Cardiac fibroblast (primary cell): ENCODE data around the gene CHP2.
A peak's percentile ranks its signal among the peaks of the same experiment; 100 is the strongest.
"Not testable (repeated sequence)": the region's sequence is repeated elsewhere in the genome, so short reads cannot be mapped to it uniquely, and the experiment has no call there.

ENCODE experiments used
- DNase-seq, 2 donors: peaks; one replicate each; pipeline versions ENCODE4 v3.0.0 to v3.0.0-alpha.2; 2010; ENCODE audit warnings: low read depth in 2 of 2
- H3K4me3 ChIP-seq, 2 donors: replicated peaks in 1 of 2; 1 replicate in 1 of 2; 2 replicates in 1 of 2; pipeline ENCODE4 v1.5.1; 2011; ENCODE audit warnings: low read depth in 2 of 2, low read length in 2 of 2, mild to moderate bottlenecking in 2 of 2, moderate library complexity in 1 of 2
- CTCF ChIP-seq: IDR thresholded peaks from one replicate; pipeline ENCODE4 v1.5.1; 2011; ENCODE audit warnings: low read depth, mild to moderate bottlenecking, low read length, inconsistent platforms

The CHP2 gene

GRCh38 chr16:23728112-23728477, 26.7 kb upstream of the CHP2 start:
- no peak overlapping the region for H3K4me3 ChIP-seq
- no peak for TF ChIP-seq CTCF
- DNase-seq = no peak

GRCh38 chr16:23729503-23730424, 25.1 kb upstream of the CHP2 start:
- DNase-seq = peak; percentile 56 to 73
- no peak overlapping the region for H3K4me3 ChIP-seq
- TF ChIP-seq CTCF = no peak

GRCh38 chr16:23734176-23734893, 20.5 kb upstream of the CHP2 start:
- no peak overlapping the region for H3K4me3 ChIP-seq
- DNase-seq = no peak
- no peak for TF ChIP-seq CTCF

- not testable (repeated sequence) for H3K4me3 ChIP-seq, DNase-seq
These were observed 17.3 kb upstream of the CHP2 start for GRCh38 chr16:23737423-23738028.

GRCh38 chr16:23739516-23739915, 15.3 kb upstream of the CHP2 start:
- TF ChIP-seq CTCF = no peak
- DNase-seq = no peak
- H3K4me3 ChIP-seq = no peak overlapping the region

- no peak for TF ChIP-seq CTCF
- H3K4me3 ChIP-seq = no peak overlapping the region
- no peak for DNase-seq
These were observed 13.0 kb upstream of the CHP2 start for GRCh38 chr16:23741675-23742303.
